Left lung (tissue), 10 donors: Measurements from ENCODE around the gene ARHGAP8. TPM values are rescaled to one million over a fixed set of nuclear protein-coding genes. Genes with fewer than 3 reads are reported as not detected.

ENCODE experiments used
- ATAC-seq: fragments of 200-7000 bp; cut with Tn5 transposase; one replicate; pipeline ENCODE4 v1.9.1; 2020; ENCODE audit warnings: moderate library complexity
- DNase-seq, 4 donors: peaks; one replicate each; pipeline ENCODE4 v3.0.0-alpha.2; 2013 to 2020
- H3K27ac ChIP-seq, 2 donors: fragments of 200-600 bp; sonication (generic) in 1 of 2; one replicate each; pipeline versions ENCODE4 v1.5.0 to v1.8.0; 2020 to 2021
- H3K27me3 ChIP-seq, 2 donors: fragments of 200-600 bp; sonication (generic) in 1 of 2; one replicate each; pipeline versions ENCODE4 v1.5.0 to v1.8.0; 2020 to 2021
- H3K36me3 ChIP-seq, 2 donors: fragments of 200-600 bp; sonication (generic) in 1 of 2; one replicate each; pipeline versions ENCODE4 v1.5.0 to v1.8.0; 2020 to 2021
- H3K4me1 ChIP-seq, 2 donors: fragments of 200-600 bp; one replicate each; pipeline ENCODE4 v1.8.0; 2021
- H3K4me3 ChIP-seq, 2 donors: fragments of 200-600 bp; sonication (generic) in 1 of 2; one replicate each; pipeline versions ENCODE4 v1.5.0 to v1.8.0; 2020 to 2021; ENCODE audit warnings: mild to moderate bottlenecking in 1 of 2
- H3K9me3 ChIP-seq, 2 donors: fragments of 200-600 bp; sonication (generic) in 1 of 2; one replicate each; pipeline versions ENCODE4 v1.5.0 to v1.8.0; 2020 to 2021
- CTCF ChIP-seq, 2 donors: fragments of 200-600 bp; sonication (generic) in 1 of 2; IDR thresholded peaks; one replicate each; pipeline versions ENCODE4 v1.5.0 to v1.8.0; 2021; ENCODE audit warnings: antibody characterized with exemption in 2 of 2
- intact Hi-C, 2 donors: fragments of 100-400 bp; cut with DNase I; formaldehyde crosslinking; loops; one replicate each; pipeline versions ENCODE4 v1.11.2 to v1.14.2; 2022
- polyA plus RNA-seq, 6 donors: library from polyadenylated mRNA; unstranded; fragments of 120-200 nt; gene quantifications; one replicate each; pipeline ENCODE4 v1.2.1, GENCODE V29; 2013; ENCODE audit not compliant: insufficient read length in 6 of 6
- total RNA-seq, 2 donors: library from RNA; stranded (reverse); fragmentation: NEBNext Ultra II Directional; extraction: Animal tissue kit (Norgen Biotek cat#: 25700); gene quantifications; one replicate each; pipeline ENCODE4 v1.2.1, GENCODE V29; 2021
- donor health status: DM: no; HTN: yes; CAD: no.
- donor health status: DM: no; HTN: no; CAD: no.

The ARHGAP8 gene
- total and polyA plus RNA-seq, 8 donors = 18.3 to 47.0 (median 35.0) TPM

- Histone ChIP-seq H3K4me3 (no peak overlapping the region), H3K27me3 (peaks cover 0 to 11% of the 10 kb centered on the region in 2 donors), H3K9me3 (no peaks in the 10 kb centered on the region), H3K4me1 (peaks cover 9 to 24% of the 10 kb centered on the region in 2 donors), H3K27ac (no peak overlapping the region), H3K36me3 (no peaks in the 10 kb centered on the region)
- intact Hi-C loops = no loop called here
- no peak for TF ChIP-seq CTCF (IDR thresholded peaks at IDR 0.05)
- ATAC-seq (no peak), DNase-seq (peak in 1 of 4 donors; percentile 62)
Measured at GRCh38 chr22:44732017-44732561, 20.3 kb upstream of the ARHGAP8 start.

GRCh38 chr22:44732661-44733060, 19.7 kb upstream of the ARHGAP8 start:
- Histone ChIP-seq H3K9me3 (no peaks in the 10 kb centered on the region), H3K4me1 (peaks cover 9 to 24% of the 10 kb centered on the region in 2 donors), H3K27ac (no peak overlapping the region), H3K27me3 (peaks cover 0 to 17% of the 10 kb centered on the region in 2 donors), H3K36me3 (no peaks in the 10 kb centered on the region), H3K4me3 (no peak overlapping the region)
- DNase-seq = no peak
- intact Hi-C loops = no loop called here
- ATAC-seq = no peak
- TF ChIP-seq CTCF (IDR thresholded peaks at IDR 0.05) = no peak

GRCh38 chr22:44733426-44734106, 18.8 kb upstream of the ARHGAP8 start:
- intact Hi-C loops = no loop called here

GRCh38 chr22:44734278-44734677, 18.1 kb upstream of the ARHGAP8 start:
- Histone ChIP-seq H3K27me3 (peaks cover 0 to 33% of the 10 kb centered on the region in 2 donors), H3K4me1 (peaks cover 3 to 10% of the 10 kb centered on the region in 2 donors), H3K9me3 (no peaks in the 10 kb centered on the region), H3K27ac (no peak overlapping the region), H3K36me3 (no peaks in the 10 kb centered on the region), H3K4me3 (no peak overlapping the region)
- DNase-seq (no peak), ATAC-seq (no peak)
- TF ChIP-seq CTCF (IDR thresholded peaks at IDR 0.05) = no peak
- intact Hi-C loops = no loop called here

More at GRCh38 chr22:44733426-44734106, 18.8 kb upstream of the ARHGAP8 start:
- Histone ChIP-seq H3K27ac (no peak overlapping the region), H3K4me3 (no peak overlapping the region), H3K4me1 (peaks cover 9 to 17% of the 10 kb centered on the region in 2 donors), H3K36me3 (no peaks in the 10 kb centered on the region), H3K27me3 (peaks cover 0 to 26% of the 10 kb centered on the region in 2 donors), H3K9me3 (no peaks in the 10 kb centered on the region)
- DNase-seq = peak in 1 of 4 donors; percentile 50
- TF ChIP-seq CTCF (IDR thresholded peaks at IDR 0.05) = no peak
- no peak for ATAC-seq

GRCh38 chr22:44734801-44735517, 17.4 kb upstream of the ARHGAP8 start:
- Histone ChIP-seq H3K36me3 (no peaks in the 10 kb centered on the region), H3K4me3 (no peak overlapping the region), H3K27me3 (peaks cover 0 to 40% of the 10 kb centered on the region in 2 donors), H3K27ac (no peak overlapping the region), H3K4me1 (peaks cover 0 to 3% of the 10 kb centered on the region in 2 donors), H3K9me3 (no peaks in the 10 kb centered on the region)
- no peak for TF ChIP-seq CTCF (IDR thresholded peaks at IDR 0.05)
- peak in 1 of 4 donors; percentile 62 for DNase-seq
- intact Hi-C loops = no loop called here
- no peak for ATAC-seq
